ENCODE results near the gene FAH.
"Not testable (repeated sequence)": the region's sequence is repeated elsewhere in the genome, so short reads cannot be mapped to it uniquely, and the experiment has no call there.

- not testable (repeated sequence) for TF ChIP-seq CTCF, POLR2A (IDR thresholded peaks at IDR 0.05)
- TF ChIP-seq EP300 (IDR thresholded peaks at IDR 0.05): peak in 1 of 4 donors; percentile 12
Measured at GRCh38 chr15:80155378-80156175, 2.8 kb downstream of the FAH start.
